ENCODE data around the gene NFATC1. TPM values are rescaled to one million over a fixed set of nuclear protein-coding genes. Genes with fewer than 3 reads are reported as not detected.

Gene NFATC1
- total RNA-seq, 3 donors from 2014 or later: 62.7 to 80.8 (median 75.2) TPM

DNA sequence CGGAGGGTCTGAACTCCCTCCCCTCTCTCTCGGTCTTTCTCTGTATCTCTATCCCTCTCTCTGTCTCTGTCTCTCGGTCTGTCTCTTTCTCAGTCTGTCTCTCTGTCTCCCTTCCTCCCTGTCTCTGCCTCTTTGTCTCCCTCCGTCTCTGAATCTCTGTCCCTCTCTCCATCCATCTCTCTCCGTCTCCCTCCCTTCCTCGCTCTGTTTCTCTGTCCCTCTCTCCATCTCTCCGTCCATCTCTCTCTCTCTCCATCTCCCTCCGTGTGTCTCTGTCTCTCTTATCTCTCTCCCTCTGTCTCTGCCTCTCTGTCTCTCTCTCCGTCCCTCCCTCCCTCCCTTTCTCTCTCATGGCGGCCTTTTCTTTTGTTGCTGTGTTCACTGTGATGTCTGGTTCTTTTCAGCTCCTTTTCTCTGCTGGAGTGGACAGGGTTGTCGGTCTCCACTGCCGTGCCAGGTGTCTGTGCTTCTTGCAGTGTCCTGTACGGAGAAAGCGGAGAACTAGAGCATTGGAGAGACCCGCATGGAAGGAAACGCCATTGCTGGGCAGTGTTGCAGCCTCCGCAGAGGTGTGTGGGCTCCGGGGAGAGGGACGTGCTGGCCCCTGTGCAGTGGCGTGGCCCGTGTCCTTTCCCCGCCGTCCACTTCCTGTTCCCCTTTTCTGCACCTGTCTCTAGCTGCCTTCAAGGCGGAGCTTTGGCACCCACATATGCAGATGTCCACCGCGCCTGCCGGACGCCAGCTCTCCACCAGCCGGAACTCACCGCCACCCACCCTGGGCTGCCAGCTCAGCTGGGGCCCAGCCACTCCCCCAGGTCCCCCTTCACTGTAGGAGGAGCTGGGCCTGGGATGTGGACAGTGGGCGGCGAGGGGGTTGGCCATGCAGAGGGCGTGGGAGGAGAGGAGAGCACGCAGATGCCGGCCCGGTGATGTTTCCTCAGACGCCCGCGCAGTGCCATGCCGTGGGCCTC, 113.1 kb downstream of the NFATC1 start:
- Mint-ChIP-seq H3K9me3 (no peaks in the 10 kb centered on the region), H3K36me3 (ENCODE audit: insufficient read depth) (peaks cover 18% of the 10 kb centered on the region), H3K4me3 (peak overlapping the region; percentile 38), H3K27me3 (ENCODE audit: low read depth) (no peaks in the 10 kb centered on the region), H3K4me1 (ENCODE audit: low read depth) (peaks cover 44% of the 10 kb centered on the region)
- ATAC-seq (no peak), DNase-seq (no peak)

GRCh38 chr18:79509536-79509930, 113.8 kb downstream of the NFATC1 start:
- Mint-ChIP-seq H3K4me3 (no peak overlapping the region), H3K27me3 (ENCODE audit: low read depth) (no peaks in the 10 kb centered on the region), H3K36me3 (ENCODE audit: insufficient read depth) (peaks cover 14% of the 10 kb centered on the region), H3K4me1 (ENCODE audit: low read depth) (peaks cover 37% of the 10 kb centered on the region), H3K9me3 (no peaks in the 10 kb centered on the region)
- no peak for ATAC-seq
- no peak for DNase-seq

- no peaks in the 10 kb centered on the region for H3K9me3 Mint-ChIP-seq
These were observed 114.4 kb downstream of the NFATC1 start for GRCh38 chr18:79510046-79510685.

DNA sequence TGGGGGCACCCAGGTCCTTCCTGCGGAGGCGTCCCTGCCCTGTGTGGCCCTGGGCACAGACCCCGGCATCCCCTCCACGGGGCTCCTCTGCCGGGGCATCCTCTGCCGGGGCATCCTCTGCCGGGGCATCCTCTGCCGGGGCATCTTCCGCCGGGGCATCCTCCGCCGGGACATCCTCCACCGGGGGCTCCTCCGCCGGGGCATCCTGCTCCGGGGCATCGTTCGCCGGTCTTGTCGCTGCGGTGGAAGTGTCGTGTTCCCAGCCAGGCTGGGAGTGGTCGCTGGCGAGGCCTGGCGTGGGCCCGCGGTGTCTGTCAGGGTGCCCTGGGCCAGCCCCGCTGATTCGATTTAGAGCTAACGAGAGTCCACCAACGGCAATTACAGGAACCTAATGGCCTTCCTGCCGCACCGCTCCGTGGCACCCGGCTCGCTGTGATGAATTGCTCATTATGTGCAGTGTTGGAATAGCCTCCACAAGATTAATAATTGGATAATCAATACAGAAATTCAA, 115.1 kb downstream of the NFATC1 start:
- H3K27me3 Mint-ChIP-seq (ENCODE audit: low read depth): no peaks in the 10 kb centered on the region
- peaks cover 13% of the 10 kb centered on the region for H3K36me3 Mint-ChIP-seq (ENCODE audit: insufficient read depth)
- H3K4me3 Mint-ChIP-seq: no peak overlapping the region
- no peaks in the 10 kb centered on the region for H3K9me3 Mint-ChIP-seq
- ATAC-seq (no peak), DNase-seq (no peak)
- peaks cover 40% of the 10 kb centered on the region for H3K4me1 Mint-ChIP-seq (ENCODE audit: low read depth)

More at GRCh38 chr18:79510046-79510685, 114.4 kb downstream of the NFATC1 start:
- no peak for DNase-seq
- no peaks in the 10 kb centered on the region for H3K27me3 Mint-ChIP-seq (ENCODE audit: low read depth)
- H3K4me1 Mint-ChIP-seq (ENCODE audit: low read depth): peaks cover 38% of the 10 kb centered on the region
- ATAC-seq: no peak
- H3K36me3 Mint-ChIP-seq (ENCODE audit: insufficient read depth): peaks cover 13% of the 10 kb centered on the region
- no peak overlapping the region for H3K4me3 Mint-ChIP-seq

DNA sequence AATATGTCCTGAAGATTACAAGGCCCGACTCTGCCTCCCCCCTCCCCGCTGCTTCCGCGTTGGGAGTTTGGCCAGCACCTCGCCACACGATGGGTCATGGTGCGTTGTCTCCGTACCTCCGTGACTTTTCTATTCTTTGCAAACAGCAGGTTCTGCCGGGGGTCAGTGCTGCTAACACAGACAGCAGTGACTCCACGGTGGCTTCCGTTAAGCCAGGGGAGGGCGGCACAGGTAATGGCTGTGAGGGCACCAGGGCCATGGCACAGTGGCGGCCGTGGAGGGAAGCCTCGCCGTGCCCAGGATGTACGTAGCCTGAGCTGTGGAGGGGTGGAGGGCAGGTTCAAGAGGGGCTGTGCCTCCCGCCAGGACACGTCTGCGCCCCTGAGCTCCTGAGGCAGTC, 115.5 kb downstream of the NFATC1 start:
- Mint-ChIP-seq H3K4me1 (ENCODE audit: low read depth) (peaks cover 40% of the 10 kb centered on the region), H3K9me3 (no peaks in the 10 kb centered on the region), H3K4me3 (no peak overlapping the region), H3K36me3 (ENCODE audit: insufficient read depth) (peaks cover 13% of the 10 kb centered on the region), H3K27me3 (ENCODE audit: low read depth) (no peaks in the 10 kb centered on the region)
- ATAC-seq (no peak), DNase-seq (peak; percentile 2)

DNA sequence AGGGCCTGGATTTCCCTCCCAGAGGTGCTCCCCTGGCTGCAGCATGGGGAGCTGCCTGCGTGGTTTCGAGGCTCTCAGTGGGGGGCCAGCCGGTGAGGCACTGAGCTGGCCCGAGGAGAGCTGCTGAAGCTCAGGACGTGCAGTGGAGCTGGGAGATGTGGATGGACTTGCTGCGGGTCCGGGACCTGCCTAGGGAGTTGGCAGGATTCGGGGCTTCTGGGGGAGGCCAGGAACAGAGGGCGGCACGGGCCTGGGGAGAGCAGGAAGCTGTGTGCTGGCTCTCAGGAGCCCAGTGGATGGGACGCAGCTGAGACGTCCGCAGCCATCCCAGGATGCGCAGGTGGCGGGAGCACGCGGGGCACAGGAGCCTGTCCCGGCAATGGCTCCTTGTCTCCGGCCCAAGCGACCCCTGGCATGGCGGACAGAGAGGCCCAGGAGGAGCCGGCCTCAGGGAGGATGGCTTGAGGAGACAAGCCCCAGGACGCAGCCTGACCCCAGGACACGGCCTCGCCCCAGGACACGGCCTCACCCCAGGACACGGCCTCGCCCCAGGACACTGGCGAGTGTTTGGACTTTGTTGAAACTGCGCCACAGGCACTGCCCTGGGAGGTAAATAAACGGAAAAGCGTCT, 116.1 kb downstream of the NFATC1 start:
- no peaks in the 10 kb centered on the region for H3K9me3 Mint-ChIP-seq
- H3K36me3 Mint-ChIP-seq (ENCODE audit: insufficient read depth): peaks cover 13% of the 10 kb centered on the region
- peak; percentile 2 for DNase-seq
- H3K4me3 Mint-ChIP-seq: no peak overlapping the region
- H3K4me1 Mint-ChIP-seq (ENCODE audit: low read depth): peaks cover 40% of the 10 kb centered on the region
- no peak for ATAC-seq
- no peaks in the 10 kb centered on the region for H3K27me3 Mint-ChIP-seq (ENCODE audit: low read depth)

GRCh38 chr18:79512461-79513380, 117.0 kb downstream of the NFATC1 start:
- Mint-ChIP-seq H3K4me3 (no peak overlapping the region), H3K36me3 (ENCODE audit: insufficient read depth) (peaks cover 15% of the 10 kb centered on the region), H3K4me1 (ENCODE audit: low read depth) (peaks cover 40% of the 10 kb centered on the region), H3K27me3 (ENCODE audit: low read depth) (no peaks in the 10 kb centered on the region), H3K9me3 (no peaks in the 10 kb centered on the region)
- DNase-seq (peak; percentile 2), ATAC-seq (no peak)

DNA sequence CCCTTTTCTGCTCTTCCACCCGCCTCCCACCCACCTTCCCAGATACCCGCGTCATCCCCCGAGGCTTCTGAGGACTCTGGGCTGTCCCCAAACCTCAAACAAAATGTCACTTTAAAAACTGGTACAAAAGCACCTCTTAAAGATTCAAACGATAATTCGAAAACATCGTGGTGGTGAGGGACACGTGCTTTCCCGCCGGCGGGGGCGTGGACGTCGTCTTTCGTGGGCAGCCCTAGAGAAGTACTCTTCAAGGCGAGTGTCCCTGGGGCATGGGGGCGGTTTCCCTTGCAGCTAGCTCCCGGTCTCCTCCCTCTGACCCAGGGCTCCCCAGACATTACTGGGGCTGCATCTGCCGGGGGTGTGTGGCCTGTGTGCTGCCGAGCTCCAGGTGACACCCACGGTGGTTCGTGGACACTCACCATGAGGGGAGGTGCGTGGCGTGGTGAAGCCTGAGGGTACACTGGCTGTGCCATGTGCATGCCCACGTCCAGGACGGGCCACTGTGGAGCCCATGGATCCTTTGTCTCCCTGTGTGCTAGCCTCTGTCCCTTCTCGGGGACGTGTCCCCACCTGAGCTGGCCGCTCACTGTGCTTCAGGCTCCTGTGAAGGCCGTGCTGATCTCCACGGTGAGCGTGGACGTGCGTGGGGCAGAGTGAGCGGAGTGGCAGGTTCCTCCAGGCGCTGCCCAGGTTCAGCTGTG, 117.8 kb downstream of the NFATC1 start:
- Mint-ChIP-seq H3K9me3 (no peaks in the 10 kb centered on the region), H3K4me3 (no peak overlapping the region), H3K4me1 (ENCODE audit: low read depth) (peaks cover 40% of the 10 kb centered on the region), H3K27me3 (ENCODE audit: low read depth) (no peaks in the 10 kb centered on the region), H3K36me3 (ENCODE audit: insufficient read depth) (peaks cover 13% of the 10 kb centered on the region)
- ATAC-seq (no peak), DNase-seq (peak; percentile 1)

DNA sequence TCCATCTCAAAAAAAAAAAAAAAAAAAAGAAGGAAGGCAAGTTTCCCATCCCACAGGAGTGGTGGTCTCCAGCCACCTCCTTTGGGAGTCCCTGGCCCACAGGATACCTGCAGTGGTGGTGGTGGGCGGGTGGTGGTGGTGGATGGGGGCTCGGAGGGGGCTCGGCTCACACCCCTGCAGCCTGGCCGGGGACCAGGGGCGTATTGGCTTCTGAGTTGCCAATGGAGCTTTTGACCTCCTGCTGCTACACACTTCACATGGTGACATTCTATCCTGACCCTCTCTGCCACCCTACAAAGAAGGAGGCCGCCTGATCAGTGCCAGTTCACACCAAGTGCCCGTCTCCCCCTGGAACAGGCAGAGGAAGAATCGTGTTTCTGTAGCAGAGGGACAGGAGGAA, 119.6 kb downstream of the NFATC1 start:
- H3K9me3 Mint-ChIP-seq: no peaks in the 10 kb centered on the region
- ATAC-seq: no peak
- peaks cover 7% of the 10 kb centered on the region for H3K36me3 Mint-ChIP-seq (ENCODE audit: insufficient read depth)
- peaks cover 48% of the 10 kb centered on the region for H3K4me1 Mint-ChIP-seq (ENCODE audit: low read depth)
- H3K27me3 Mint-ChIP-seq (ENCODE audit: low read depth): no peaks in the 10 kb centered on the region
- H3K4me3 Mint-ChIP-seq: no peak overlapping the region
- DNase-seq: no peak

- Mint-ChIP-seq H3K36me3 (ENCODE audit: insufficient read depth) (peaks cover 6% of the 10 kb centered on the region), H3K4me3 (peak overlapping the region; percentile 66), H3K4me1 (ENCODE audit: low read depth) (peaks cover 52% of the 10 kb centered on the region), H3K27me3 (ENCODE audit: low read depth) (no peaks in the 10 kb centered on the region), H3K9me3 (no peaks in the 10 kb centered on the region)
- no peak for DNase-seq
- ATAC-seq: no peak
These were observed 120.2 kb downstream of the NFATC1 start for GRCh38 chr18:79515944-79516351.

GRCh38 chr18:79516441-79516931, 120.8 kb downstream of the NFATC1 start:
- ATAC-seq (peak; percentile 47 to 49), DNase-seq (no peak)
- H3K4me3 Mint-ChIP-seq: peak overlapping the region; percentile 66
- H3K27me3 Mint-ChIP-seq (ENCODE audit: low read depth): no peaks in the 10 kb centered on the region
- peaks cover 56% of the 10 kb centered on the region for H3K4me1 Mint-ChIP-seq (ENCODE audit: low read depth)
- peaks cover 6% of the 10 kb centered on the region for H3K36me3 Mint-ChIP-seq (ENCODE audit: insufficient read depth)
- H3K9me3 Mint-ChIP-seq: no peaks in the 10 kb centered on the region

DNA sequence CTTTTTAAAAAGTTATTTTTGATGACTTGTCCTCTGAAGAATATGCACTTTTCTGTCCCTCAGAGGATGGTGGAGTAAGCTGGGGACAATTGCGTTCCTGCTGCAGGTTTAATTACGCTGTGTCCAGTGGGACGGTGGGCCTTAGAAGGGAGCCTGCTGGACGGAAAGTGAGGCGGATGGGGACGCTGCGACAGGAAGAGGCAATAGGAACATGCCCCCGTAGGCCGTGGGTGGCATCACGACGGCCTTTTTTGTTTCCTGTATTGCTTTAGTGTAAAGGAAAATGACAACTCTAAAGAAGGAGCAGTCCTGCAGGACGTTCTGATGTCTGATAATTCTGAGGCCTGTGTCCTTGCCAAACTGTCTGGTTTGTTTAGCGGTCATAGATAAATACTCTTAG, 121.6 kb downstream of the NFATC1 start:
- Mint-ChIP-seq H3K4me3 (peak overlapping the region; percentile 66), H3K9me3 (no peaks in the 10 kb centered on the region), H3K4me1 (ENCODE audit: low read depth) (peaks cover 63% of the 10 kb centered on the region), H3K36me3 (ENCODE audit: insufficient read depth) (peaks cover 6% of the 10 kb centered on the region), H3K27me3 (ENCODE audit: low read depth) (no peaks in the 10 kb centered on the region)
- DNase-seq (no peak), ATAC-seq (peak; percentile 42 to 47)

All from activated T-cell treated with anti-CD3 and anti-CD28 coated beads, Interleukin-2, amount 50 U/mL, for 4 hours (primary cell).